Hypothalamus (tissue), 51 donors: ENCODE results near the gene FAM217A.

Experiments used
- DNase-seq, 51 donors: peaks; one replicate each; lab custom pipeline; 2025; lab: John Stamatoyannopoulos, UW

FAM217A gene

GRCh38 chr6:4085332-4085700 is 6.4 kb upstream of the FAM217A start:
- DNase-seq, result no peak

GRCh38 chr6:4084444-4085331 is 5.8 kb upstream of the FAM217A start:
- peak in 2 of 51 donors; percentile 11 to 47 for DNase-seq

GRCh38 chr6:4074478-4075235 is 4.3 kb downstream of the FAM217A start:
- no peak for DNase-seq

GRCh38 chr6:4071330-4071729 is 7.6 kb downstream of the FAM217A start:
- DNase-seq, result no peak

GRCh38 chr6:4069199-4069598 is 9.7 kb downstream of the FAM217A start:
- DNase-seq, result no peak

GRCh38 chr6:4067673-4068072 is 11.3 kb downstream of the FAM217A start:
- no peak for DNase-seq

GRCh38 chr6:4066029-4066755 is 12.7 kb downstream of the FAM217A start:
- DNase-seq, result no peak

GRCh38 chr6:4059115-4059777 is 19.7 kb downstream of the FAM217A start:
- peak in 1 of 51 donors; percentile 6 for DNase-seq

GRCh38 chr6:4057036-4057435 is 21.9 kb downstream of the FAM217A start:
- no peak for DNase-seq

GRCh38 chr6:4055420-4056041 is 23.4 kb downstream of the FAM217A start:
- DNase-seq, result peak in 11 of 51 donors; percentile 3 to 65 (median 6)

- no peak for DNase-seq
Measured at GRCh38 chr6:4049246-4049645, 29.7 kb downstream of the FAM217A start.

GRCh38 chr6:4041480-4041879 is 37.5 kb downstream of the FAM217A start:
- no peak for DNase-seq

GRCh38 chr6:4039348-4039747 is 39.6 kb downstream of the FAM217A start:
- no peak for DNase-seq

GRCh38 chr6:4036581-4036980 is 42.4 kb downstream of the FAM217A start:
- DNase-seq, result no peak

- DNase-seq, result no peak
Measured at GRCh38 chr6:4032475-4032874, 46.5 kb downstream of the FAM217A start.

GRCh38 chr6:4031442-4031841 is 47.5 kb downstream of the FAM217A start:
- DNase-seq, result no peak

GRCh38 chr6:4030669-4031068 is 48.3 kb downstream of the FAM217A start:
- no peak for DNase-seq

GRCh38 chr6:4029687-4030086 is 49.2 kb downstream of the FAM217A start:
- DNase-seq, result no peak

- no peak for DNase-seq
Measured at GRCh38 chr6:4028051-4028450, 50.9 kb downstream of the FAM217A start.

GRCh38 chr6:4025681-4026080 is 53.3 kb downstream of the FAM217A start:
- DNase-seq, result no peak
